Breast epithelium (tissue), 4 donors: ENCODE data around the gene GPC5. TPM values are rescaled to one million over a fixed set of nuclear protein-coding genes. Genes with fewer than 3 reads are reported as not detected.

Experiments
- DNase-seq, 2 donors: peaks; one replicate each; pipeline ENCODE4 v3.0.0-alpha.2; 2019; ENCODE audit warnings: low spot score in 2 of 2
- H3K27ac ChIP-seq, 2 donors: fragments of 200-600 bp; sonication (generic) in 1 of 2; one replicate each; pipeline ENCODE4 v1.5.1; 2016 to 2019; ENCODE audit warnings: mild to moderate bottlenecking in 1 of 2
- H3K27me3 ChIP-seq, 2 donors: fragments of 200-600 bp; sonication (generic) in 1 of 2; one replicate each; pipeline versions ENCODE4 v1.5.1 to v1.6.0; 2017 to 2019; ENCODE audit warnings: control low read depth in 1 of 2, mild to moderate bottlenecking in 1 of 2
- H3K36me3 ChIP-seq: fragments of 200-600 bp; one replicate; pipeline ENCODE4 v1.5.1; 2019
- H3K4me1 ChIP-seq, 2 donors: fragments of 200-600 bp; sonication (generic); one replicate each; pipeline ENCODE4 v1.5.1; 2016 to 2019; ENCODE audit warnings: control low read depth in 1 of 2
- H3K4me3 ChIP-seq, 3 donors: fragments of 200-600 bp; sonication (generic); 1 replicate in 2 of 3; 2 replicates in 1 of 3; pipeline ENCODE4 v1.5.1; 2016 to 2019; ENCODE audit warnings: mild to moderate bottlenecking in 3 of 3, moderate library complexity in 2 of 3
- H3K9me3 ChIP-seq, 2 donors: fragments of 200-600 bp; sonication (generic) in 1 of 2; one replicate each; pipeline ENCODE4 v1.5.1; 2016 to 2019; ENCODE audit warnings: control low read depth in 1 of 2
- CTCF ChIP-seq, 3 donors: fragments of 450-650 bp; IDR thresholded peaks; one replicate each; pipeline ENCODE4 v1.5.1; 2016 to 2017; ENCODE audit warnings: antibody characterized with exemption in 3 of 3, mild to moderate bottlenecking in 3 of 3, moderate library complexity in 3 of 3
- POLR2A ChIP-seq: fragments of 450-650 bp; IDR thresholded peaks from one replicate; pipeline ENCODE4 v1.6.1; 2016; ENCODE audit warnings: antibody characterized with exemption, mild to moderate bottlenecking, moderate library complexity
- POLR2AphosphoS5 ChIP-seq, 3 donors: sonication (generic); formaldehyde crosslinking; IDR thresholded peaks; one replicate each; pipeline ENCODE4 v1.6.1; 2017; ENCODE audit warnings: antibody characterized with exemption in 3 of 3
- intact Hi-C: fragments of 100-400 bp; cut with DNase I; formaldehyde crosslinking; loops from one replicate; pipeline ENCODE4 v1.15.1; 2023; ENCODE audit warnings: low total_unique reads
- total RNA-seq, 3 donors: library from RNA; depleted of rRNA; stranded (reverse); fragments of >200 nt; gene quantifications; one replicate each; pipeline ENCODE4 v1.1.0, GENCODE V29; 2016

The GPC5 gene
- total RNA-seq, 3 donors from 2014 or later: 0.88 to 0.98 TPM; not detected in 1

GRCh38 chr13:92560883-92561282 lies 1162.5 kb downstream of the GPC5 start:
- H3K27me3 ChIP-seq: no peaks in the 10 kb centered on the region
- H3K4me1 ChIP-seq: no peaks in the 10 kb centered on the region
- TF ChIP-seq CTCF (IDR thresholded peaks at IDR 0.05) (no peak), POLR2AphosphoS5 (IDR thresholded peaks at IDR 0.05) (no peak)
- no peak overlapping the region for H3K4me3 ChIP-seq
- no peak overlapping the region for H3K27ac ChIP-seq
- H3K9me3 ChIP-seq: no peaks in the 10 kb centered on the region
- intact Hi-C loops: no loop called here
- no peaks in the 10 kb centered on the region for H3K36me3 ChIP-seq
- DNase-seq: no peak

- H3K27ac ChIP-seq: no peak overlapping the region
- H3K4me3 ChIP-seq: no peak overlapping the region
- TF ChIP-seq POLR2AphosphoS5 (IDR thresholded peaks at IDR 0.05): no peak
- TF ChIP-seq CTCF (IDR thresholded peaks at IDR 0.05): no peak
- no peak for TF ChIP-seq POLR2A
- no peaks in the 10 kb centered on the region for H3K27me3 ChIP-seq
- no peak for DNase-seq
- H3K36me3 ChIP-seq: no peaks in the 10 kb centered on the region
- intact Hi-C loops: no loop called here
- H3K4me1 ChIP-seq: no peaks in the 10 kb centered on the region
- no peaks in the 10 kb centered on the region for H3K9me3 ChIP-seq
Measured at GRCh38 chr13:92564942-92565341, 1166.5 kb downstream of the GPC5 start.

- DNase-seq: no peak
- Histone ChIP-seq H3K4me1 (no peaks in the 10 kb centered on the region), H3K27me3 (no peaks in the 10 kb centered on the region), H3K36me3 (no peaks in the 10 kb centered on the region), H3K4me3 (no peak overlapping the region), H3K9me3 (no peaks in the 10 kb centered on the region), H3K27ac (no peak overlapping the region)
- no peak for TF ChIP-seq POLR2A
- TF ChIP-seq CTCF (IDR thresholded peaks at IDR 0.05): no peak
- TF ChIP-seq POLR2AphosphoS5 (IDR thresholded peaks at IDR 0.05): no peak
- intact Hi-C loops: no loop called here
Measured at GRCh38 chr13:92566767-92567166, 1168.3 kb downstream of the GPC5 start.

GRCh38 chr13:92572190-92572589 lies 1173.8 kb downstream of the GPC5 start:
- DNase-seq: no peak
- no peaks in the 10 kb centered on the region for H3K27me3 ChIP-seq
- H3K4me1 ChIP-seq: no peaks in the 10 kb centered on the region
- H3K4me3 ChIP-seq: no peak overlapping the region
- H3K27ac ChIP-seq: no peak overlapping the region
- intact Hi-C loops: no loop called here
- no peaks in the 10 kb centered on the region for H3K36me3 ChIP-seq
- no peaks in the 10 kb centered on the region for H3K9me3 ChIP-seq
- TF ChIP-seq POLR2A (no peak), CTCF (IDR thresholded peaks at IDR 0.05) (no peak), POLR2AphosphoS5 (IDR thresholded peaks at IDR 0.05) (no peak)

GRCh38 chr13:92573467-92574057 lies 1175.1 kb downstream of the GPC5 start:
- Histone ChIP-seq H3K27ac (no peak overlapping the region), H3K27me3 (no peaks in the 10 kb centered on the region), H3K4me1 (no peaks in the 10 kb centered on the region), H3K9me3 (no peaks in the 10 kb centered on the region), H3K36me3 (no peaks in the 10 kb centered on the region), H3K4me3 (no peak overlapping the region)
- intact Hi-C loops: no loop called here
- DNase-seq: no peak
- no peak for TF ChIP-seq POLR2AphosphoS5 (IDR thresholded peaks at IDR 0.05)
- TF ChIP-seq POLR2A: no peak
- no peak for TF ChIP-seq CTCF (IDR thresholded peaks at IDR 0.05)
